Caco-2 (cell line): Measurements from ENCODE around the gene COPS7A. TPM values are rescaled to one million over a fixed set of nuclear protein-coding genes. Genes with fewer than 3 reads are reported as not detected.

ENCODE experiments used
- BruUV-seq: library from RNA; stranded (reverse); fragments of 400-500 nt; replicated peaks from 2 replicates; lab custom pipeline; 2021; lab: Mats Ljungman, UMichigan
- CTCF ChIA-PET: fragments of 300-600 bp; sonication (Branson Sonifier 250); formaldehyde crosslinking; loops from one replicate; lab custom pipeline; 2022; ENCODE audit warnings: antibody characterized with exemption; lab: Charles Lee
- POLR2A ChIA-PET: fragments of 300-600 bp; sonication (Branson Sonifier 250); formaldehyde crosslinking; loops from one replicate; lab custom pipeline; 2022; ENCODE audit warnings: antibody characterized with exemption; lab: Charles Lee
- DNase-seq, 2 experiments: peaks; one replicate each; pipeline versions ENCODE4 v3.0.0 to v3.0.0-alpha.2; 2020 to 2022
- H3K27me3 ChIP-seq: replicated peaks from 2 replicates; pipeline ENCODE4 v1.6.0; 2011; ENCODE audit warnings: low read length; ENCODE audit not compliant: control insufficient read depth, insufficient read depth
- H3K36me3 ChIP-seq: 2 replicates; pipeline ENCODE4 v1.5.1; 2011; ENCODE audit warnings: low read length; ENCODE audit not compliant: control insufficient read depth, insufficient read depth
- H3K4me1 ChIP-seq: fragments of 250-450 bp; sonication (Bioruptor Pico); 2 replicates; pipeline ENCODE4 v1.5.1; 2020; ENCODE audit warnings: mild to moderate bottlenecking
- H3K4me3 ChIP-seq: 2 replicates; pipeline ENCODE4 v1.5.1; 2011; ENCODE audit warnings: low read depth, mild to moderate bottlenecking, control low read depth, low read length
- H3K9me3 ChIP-seq: fragments of 250-450 bp; sonication (Bioruptor Pico); 2 replicates; pipeline ENCODE4 v1.5.1; 2020; ENCODE audit warnings: mild to moderate bottlenecking, moderate library complexity
- H3K27ac Mint-ChIP-seq: one replicate; pipeline ENCODE4 v1.8.0; 2022; ENCODE audit warnings: mixed read lengths; ENCODE audit not compliant: unreplicated experiment
- H3K27me3 Mint-ChIP-seq: one replicate; pipeline ENCODE4 v1.8.0; 2022; ENCODE audit warnings: mixed read lengths; ENCODE audit not compliant: insufficient read depth, unreplicated experiment
- H3K36me3 Mint-ChIP-seq: one replicate; pipeline ENCODE4 v1.8.0; 2022; ENCODE audit warnings: mild to moderate bottlenecking, mixed read lengths; ENCODE audit not compliant: insufficient read depth, unreplicated experiment
- H3K4me1 Mint-ChIP-seq: one replicate; pipeline ENCODE4 v1.8.0; 2022; ENCODE audit warnings: low read depth, mixed read lengths; ENCODE audit not compliant: unreplicated experiment
- H3K4me3 Mint-ChIP-seq: one replicate; pipeline ENCODE4 v1.8.0; 2022; ENCODE audit warnings: mild to moderate bottlenecking, moderate library complexity, mixed read lengths; ENCODE audit not compliant: unreplicated experiment
- H3K9me3 Mint-ChIP-seq: one replicate; pipeline ENCODE4 v1.8.0; 2022; ENCODE audit warnings: mixed read lengths; ENCODE audit not compliant: unreplicated experiment
- intact Hi-C: fragments of 100-400 bp; cut with micrococcal nuclease; formaldehyde crosslinking; loops from one replicate; pipeline ENCODE4 v1.10.0; 2022; ENCODE audit not compliant: unreplicated experiment
- total RNA-seq: library from RNA; stranded (reverse); gene quantifications from 2 replicates; pipeline ENCODE4 v1.2.3, GENCODE V29; 2022
- TF ChIP-seq, protein P1 (sequence below), 2 experiments: fragments of 200-600 bp in 1 of 2; IDR thresholded peaks; 1 replicate in 1 of 2; 2 replicates in 1 of 2; pipeline versions ENCODE4 v1.5.1 to v1.8.0; 2011 to 2022; ENCODE audit warnings: antibody characterized with exemption in 1 of 2, control low read depth in 1 of 2, inconsistent platforms in 1 of 2, low read depth in 1 of 2, low read length in 1 of 2, mild to moderate bottlenecking in 1 of 2, moderate library complexity in 1 of 2; ENCODE audit not compliant: insufficient read depth in 1 of 2, severe bottlenecking in 1 of 2, unreplicated experiment in 1 of 2

The COPS7A gene
- total RNA-seq, 1 experiment from 2014 or later, result 56.8 TPM

- no peaks in the 10 kb centered on the region for H3K27me3 Mint-ChIP-seq
These were observed 55.0 kb downstream of the COPS7A start for GRCh38 chr12:6778574-6779550.

DNA sequence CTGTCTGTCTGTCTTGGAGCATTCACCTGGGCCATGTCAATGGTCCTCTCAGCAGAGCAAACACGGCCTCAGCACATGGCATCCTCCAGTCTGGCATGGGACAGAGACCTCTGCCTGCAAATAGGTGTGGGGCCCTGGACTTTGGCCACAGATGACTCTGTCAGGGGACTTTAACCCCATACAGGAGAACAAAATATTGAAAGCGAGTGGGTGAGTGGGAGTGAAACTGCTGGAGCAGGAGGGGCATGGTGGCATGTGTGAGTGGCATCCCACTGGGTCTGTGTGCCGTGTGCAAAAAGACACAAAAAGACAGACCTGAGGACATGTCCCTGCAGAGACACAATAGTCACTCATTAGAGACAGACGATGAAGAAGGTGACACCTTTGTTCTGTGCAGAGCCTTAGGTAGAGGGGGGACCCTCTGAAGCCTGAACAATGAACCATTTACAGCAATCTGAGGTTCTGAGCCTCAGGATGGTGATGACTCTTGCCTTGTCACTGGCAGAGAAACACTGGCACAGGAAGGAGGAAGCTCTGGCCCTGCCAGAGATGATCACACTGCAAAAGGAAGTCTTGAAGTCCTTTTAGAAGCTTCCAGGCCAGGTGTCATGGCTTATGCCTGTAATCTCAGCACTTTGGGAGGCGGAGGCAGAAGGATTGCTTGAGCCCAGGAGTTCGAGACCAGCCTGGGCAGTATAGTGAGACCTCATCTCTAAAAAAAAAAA lies 56.0 kb downstream of the COPS7A start:
- BruUV-seq, result no TSS peak
- H3K27me3 Mint-ChIP-seq, result no peaks in the 10 kb centered on the region
- no peak for DNase-seq

More at GRCh38 chr12:6778574-6779550, 55.0 kb downstream of the COPS7A start:
- H3K4me3 ChIP-seq, result peak overlapping the region; percentile 44
- H3K27me3 ChIP-seq, result no peaks in the 10 kb centered on the region
- TF ChIP-seq, protein P1, sequence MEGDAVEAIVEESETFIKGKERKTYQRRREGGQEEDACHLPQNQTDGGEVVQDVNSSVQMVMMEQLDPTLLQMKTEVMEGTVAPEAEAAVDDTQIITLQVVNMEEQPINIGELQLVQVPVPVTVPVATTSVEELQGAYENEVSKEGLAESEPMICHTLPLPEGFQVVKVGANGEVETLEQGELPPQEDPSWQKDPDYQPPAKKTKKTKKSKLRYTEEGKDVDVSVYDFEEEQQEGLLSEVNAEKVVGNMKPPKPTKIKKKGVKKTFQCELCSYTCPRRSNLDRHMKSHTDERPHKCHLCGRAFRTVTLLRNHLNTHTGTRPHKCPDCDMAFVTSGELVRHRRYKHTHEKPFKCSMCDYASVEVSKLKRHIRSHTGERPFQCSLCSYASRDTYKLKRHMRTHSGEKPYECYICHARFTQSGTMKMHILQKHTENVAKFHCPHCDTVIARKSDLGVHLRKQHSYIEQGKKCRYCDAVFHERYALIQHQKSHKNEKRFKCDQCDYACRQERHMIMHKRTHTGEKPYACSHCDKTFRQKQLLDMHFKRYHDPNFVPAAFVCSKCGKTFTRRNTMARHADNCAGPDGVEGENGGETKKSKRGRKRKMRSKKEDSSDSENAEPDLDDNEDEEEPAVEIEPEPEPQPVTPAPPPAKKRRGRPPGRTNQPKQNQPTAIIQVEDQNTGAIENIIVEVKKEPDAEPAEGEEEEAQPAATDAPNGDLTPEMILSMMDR (IDR thresholded peaks at IDR 0.05; ENCODE audit: insufficient read depth in 1 of 2, low read depth in 1 of 2, low read length in 1 of 2, severe bottlenecking in 1 of 2, unreplicated experiment in 1 of 2), result peak; percentile 99
- Mint-ChIP-seq H3K9me3 (no peaks in the 10 kb centered on the region), H3K4me3 (peak overlapping the region; percentile 81), H3K4me1 (peaks cover 43% of the 10 kb centered on the region), H3K36me3 (no peaks in the 10 kb centered on the region), H3K27ac (peak overlapping the region; percentile 58)
- DNase-seq, result peak; percentile 98 to 99
- intact Hi-C loops, result loop anchor here (1.0 to 5.0 kb wide), 8 partner anchors 12 to 212 kb away; partner anchors contain the start of genes COPS7A, MLF2 and NOP2
- no peaks in the 10 kb centered on the region for H3K9me3 ChIP-seq
- H3K36me3 ChIP-seq, result no peaks in the 10 kb centered on the region
- BruUV-seq, result no TSS peak
- POLR2A ChIA-PET, result interaction anchor here (0.5 to 2.3 kb wide), 5 partner anchors 12 to 237 kb away, joined by 3 to 20 read pairs (median 5); partner anchors contain the start of genes MLF2, PTMS and USP5
- H3K4me1 ChIP-seq, result peaks cover 31% of the 10 kb centered on the region
- CTCF ChIA-PET, result interaction anchor here (0.6 to 3.1 kb wide), 10 partner anchors 11 to 240 kb away, joined by 3 to 51 read pairs (median 4); partner anchors contain the start of genes COPS7A, LPCAT3, MLF2 and PTMS

More for the DNA sequence above, 56.0 kb downstream of the COPS7A start:
- Mint-ChIP-seq H3K27ac (no peak overlapping the region), H3K4me1 (peaks cover 40% of the 10 kb centered on the region), H3K4me3 (no peak overlapping the region), H3K9me3 (no peaks in the 10 kb centered on the region), H3K36me3 (no peaks in the 10 kb centered on the region)
- H3K36me3 ChIP-seq, result no peaks in the 10 kb centered on the region
- H3K27me3 ChIP-seq, result no peaks in the 10 kb centered on the region
- H3K9me3 ChIP-seq, result no peaks in the 10 kb centered on the region
- CTCF ChIA-PET, result interaction anchor here (0.6 to 3.1 kb wide), 6 partner anchors 13 to 424 kb away, joined by 3 to 51 read pairs (median 12); partner anchors contain the start of genes GAPDH, GPR162, MLF2 and PTMS
- no peak overlapping the region for H3K4me3 ChIP-seq
- intact Hi-C loops, result loop anchor here (1.0 to 5.0 kb wide), 8 partner anchors 13 to 213 kb away; partner anchors contain the start of genes COPS7A, MLF2 and NOP2
- H3K4me1 ChIP-seq, result peaks cover 31% of the 10 kb centered on the region
- POLR2A ChIA-PET, result interaction anchor here (0.5 kb wide), 1 partner anchor 91 kb away, joined by 5 read pairs; no protein-coding TSS in a partner anchor
- TF ChIP-seq, protein P1 (IDR thresholded peaks at IDR 0.05; ENCODE audit: insufficient read depth in 1 of 2, low read depth in 1 of 2, low read length in 1 of 2, severe bottlenecking in 1 of 2, unreplicated experiment in 1 of 2), result no peak
